ENCODE measurements around the gene CAV2. TPM values are rescaled to one million over a fixed set of nuclear protein-coding genes. Genes with fewer than 3 reads are reported as not detected.

Gene CAV2
- total and polyA plus RNA-seq, 2 of the 13 experiments (the other 11 are each of a cell fraction or from before 2014, with no cell fraction given), result 0.09 to 0.18 TPM

DNA sequence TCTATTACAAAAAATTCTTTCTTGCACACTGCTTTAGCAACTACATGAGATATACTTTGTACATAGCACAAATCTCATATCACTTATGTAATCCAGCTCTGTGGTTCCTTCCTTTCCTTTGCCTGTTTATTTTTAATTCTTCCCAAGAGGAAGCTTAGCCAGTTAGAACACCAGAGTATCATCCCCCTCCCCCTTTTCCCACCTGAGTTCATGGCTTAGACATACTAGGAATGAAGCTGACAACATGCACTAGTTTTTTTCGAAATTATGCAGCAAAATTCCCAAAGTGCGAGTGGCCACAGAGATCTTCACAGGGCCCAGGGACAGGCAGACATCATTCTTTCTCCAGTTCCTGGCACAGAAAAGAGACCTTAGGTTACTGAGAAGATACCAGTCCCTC, 43.1 kb downstream of the CAV2 start (continued):
- TF ChIP-seq, protein P1, sequence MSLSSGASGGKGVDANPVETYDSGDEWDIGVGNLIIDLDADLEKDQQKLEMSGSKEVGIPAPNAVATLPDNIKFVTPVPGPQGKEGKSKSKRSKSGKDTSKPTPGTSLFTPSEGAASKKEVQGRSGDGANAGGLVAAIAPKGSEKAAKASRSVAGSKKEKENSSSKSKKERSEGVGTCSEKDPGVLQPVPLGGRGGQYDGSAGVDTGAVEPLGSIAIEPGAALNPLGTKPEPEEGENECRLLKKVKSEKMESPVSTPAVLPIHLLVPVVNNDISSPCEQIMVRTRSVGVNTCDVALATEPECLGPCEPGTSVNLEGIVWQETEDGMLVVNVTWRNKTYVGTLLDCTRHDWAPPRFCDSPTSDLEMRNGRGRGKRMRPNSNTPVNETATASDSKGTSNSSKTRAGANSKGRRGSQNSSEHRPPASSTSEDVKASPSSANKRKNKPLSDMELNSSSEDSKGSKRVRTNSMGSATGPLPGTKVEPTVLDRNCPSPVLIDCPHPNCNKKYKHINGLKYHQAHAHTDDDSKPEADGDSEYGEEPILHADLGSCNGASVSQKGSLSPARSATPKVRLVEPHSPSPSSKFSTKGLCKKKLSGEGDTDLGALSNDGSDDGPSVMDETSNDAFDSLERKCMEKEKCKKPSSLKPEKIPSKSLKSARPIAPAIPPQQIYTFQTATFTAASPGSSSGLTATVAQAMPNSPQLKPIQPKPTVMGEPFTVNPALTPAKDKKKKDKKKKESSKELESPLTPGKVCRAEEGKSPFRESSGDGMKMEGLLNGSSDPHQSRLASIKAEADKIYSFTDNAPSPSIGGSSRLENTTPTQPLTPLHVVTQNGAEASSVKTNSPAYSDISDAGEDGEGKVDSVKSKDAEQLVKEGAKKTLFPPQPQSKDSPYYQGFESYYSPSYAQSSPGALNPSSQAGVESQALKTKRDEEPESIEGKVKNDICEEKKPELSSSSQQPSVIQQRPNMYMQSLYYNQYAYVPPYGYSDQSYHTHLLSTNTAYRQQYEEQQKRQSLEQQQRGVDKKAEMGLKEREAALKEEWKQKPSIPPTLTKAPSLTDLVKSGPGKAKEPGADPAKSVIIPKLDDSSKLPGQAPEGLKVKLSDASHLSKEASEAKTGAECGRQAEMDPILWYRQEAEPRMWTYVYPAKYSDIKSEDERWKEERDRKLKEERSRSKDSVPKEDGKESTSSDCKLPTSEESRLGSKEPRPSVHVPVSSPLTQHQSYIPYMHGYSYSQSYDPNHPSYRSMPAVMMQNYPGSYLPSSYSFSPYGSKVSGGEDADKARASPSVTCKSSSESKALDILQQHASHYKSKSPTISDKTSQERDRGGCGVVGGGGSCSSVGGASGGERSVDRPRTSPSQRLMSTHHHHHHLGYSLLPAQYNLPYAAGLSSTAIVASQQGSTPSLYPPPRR (CRISPR knock-in tag; IDR thresholded peaks at IDR 0.05; ENCODE audit: borderline replicate concordance), result no peak
- TF ChIP-seq, protein P2, sequence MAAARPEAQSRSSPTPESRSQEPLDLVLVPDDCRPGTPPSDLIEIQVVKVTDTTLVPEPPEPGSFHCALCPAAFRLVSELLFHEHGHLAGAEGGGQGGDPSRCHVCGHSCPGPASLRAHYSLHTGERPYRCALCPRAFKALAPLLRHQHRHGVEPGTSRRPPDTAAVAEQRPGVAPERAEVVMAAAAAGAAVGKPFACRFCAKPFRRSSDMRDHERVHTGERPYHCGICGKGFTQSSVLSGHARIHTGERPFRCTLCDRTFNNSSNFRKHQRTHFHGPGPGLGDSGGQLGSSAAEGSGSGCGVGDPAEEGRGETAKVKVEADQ (CRISPR knock-in tag; IDR thresholded peaks at IDR 0.05; ENCODE audit: borderline replicate concordance), result no peak
- no peak for TF ChIP-seq KLF15 (CRISPR knock-in tag; IDR thresholded peaks at IDR 0.05; ENCODE audit: borderline replicate concordance)
- TF ChIP-seq ZNF333 (CRISPR knock-in tag; IDR thresholded peaks at IDR 0.05; ENCODE audit: borderline replicate concordance), result no peak
- TF ChIP-seq NKX3-1 (CRISPR knock-in tag; IDR thresholded peaks at IDR 0.05), result no peak

DNA sequence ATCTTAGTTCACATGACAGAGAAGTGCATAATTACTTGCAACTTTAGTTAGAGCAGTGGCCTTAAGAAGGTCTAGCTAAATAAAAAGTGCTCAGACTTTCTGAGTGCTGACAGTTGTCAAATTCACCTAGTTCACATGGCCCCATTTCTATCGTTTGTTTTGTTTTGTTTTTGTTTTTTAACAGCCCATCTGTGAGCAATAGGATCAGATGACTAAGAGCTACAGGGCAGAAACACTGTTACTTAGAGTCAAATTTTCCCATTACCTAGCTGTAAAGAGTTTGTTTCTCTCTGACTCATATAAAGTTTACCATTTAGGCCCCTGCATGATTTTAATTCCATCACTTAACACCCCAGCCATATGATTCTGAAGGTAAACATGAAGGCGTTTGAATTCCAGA, 44.1 kb downstream of the CAV2 start:
- H3K9me3 ChIP-seq (ENCODE audit: low read length), result no peaks in the 10 kb centered on the region
- no peak overlapping the region for H3K4me3 ChIP-seq (replicated peaks in 1 of 3; ENCODE audit: insufficient read depth in 1 of 3, low read depth in 2 of 3, low read length in 3 of 3)
- H3K4me2 ChIP-seq (ENCODE audit: low read depth, low read length), result no peak overlapping the region
- H3K36me3 ChIP-seq (replicated peaks in 1 of 2; ENCODE audit: control insufficient read depth in 1 of 2, insufficient read depth in 2 of 2, low read length in 2 of 2), result no peaks in the 10 kb centered on the region
- CTCF ChIA-PET (ENCODE audit: low intra/inter-chr PET ratio, low total read pairs), result no interaction called here
- H2AFZ ChIP-seq (ENCODE audit: low read length), result no peak overlapping the region
- H3K27me3 ChIP-seq (ENCODE audit: control insufficient read depth in 1 of 2, insufficient read depth in 2 of 2, low read length in 2 of 2), result no peaks in the 10 kb centered on the region
- no TSS peak for BruUV-seq (replicated peaks)
- FAIRE-seq (no peak), ATAC-seq (no peak), DNase-seq (ENCODE audit: low spot score) (no peak)
- WGBS (ENCODE audit: low lambda C conversion rate), result 51% methylated on average over 2 of the region's 2 CpGs
- no peaks in the 10 kb centered on the region for H3K79me2 ChIP-seq (ENCODE audit: insufficient read depth, low read length)
- H4K20me1 ChIP-seq (ENCODE audit: insufficient read depth, low read length), result no peaks in the 10 kb centered on the region
- in situ Hi-C loops (cut with HindIII; ENCODE audit: extremely low pct_ligation_motif_present, low pct_unique_long_range_greater_than_20kb) (no loop called here), intact Hi-C loops (cut with micrococcal nuclease; ENCODE audit: unreplicated experiment) (no loop called here)
- H3K27ac ChIP-seq (ENCODE audit: extremely low read length, insufficient read depth, low read length), result no peak overlapping the region
- POLR2A ChIA-PET, result no interaction called here
- H3K9ac ChIP-seq (ENCODE audit: insufficient read depth, low read depth, low read length), result no peak overlapping the region
- H3K4me1 ChIP-seq (ENCODE audit: insufficient read depth, low read length), result no peaks in the 10 kb centered on the region
- no peak for TF ChIP-seq SOX5 (CRISPR knock-in tag; IDR thresholded peaks at IDR 0.05; ENCODE audit: borderline replicate concordance)
- no peak for TF ChIP-seq ZNF460 (CRISPR knock-in tag; IDR thresholded peaks at IDR 0.05; ENCODE audit: borderline replicate concordance)
- no peak for TF ChIP-seq CHCHD3 (CRISPR knock-in tag; IDR thresholded peaks at IDR 0.05)
- TF ChIP-seq, protein P1 (CRISPR knock-in tag; IDR thresholded peaks at IDR 0.05; ENCODE audit: borderline replicate concordance), result no peak
- no peak for TF ChIP-seq RAD21 (CRISPR knock-in tag; IDR thresholded peaks at IDR 0.05)
- TF ChIP-seq, protein P3, sequence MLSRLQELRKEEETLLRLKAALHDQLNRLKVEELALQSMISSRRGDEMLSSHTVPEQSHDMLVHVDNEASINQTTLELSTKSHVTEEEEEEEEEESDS (CRISPR knock-in tag; IDR thresholded peaks at IDR 0.05; ENCODE audit: borderline replicate concordance), result no peak
- no peak for TF ChIP-seq MYNN (CRISPR knock-in tag; IDR thresholded peaks at IDR 0.05; ENCODE audit: low read depth)
- TF ChIP-seq GZF1 (CRISPR knock-in tag; IDR thresholded peaks at IDR 0.05), result no peak
- TF ChIP-seq MEIS2 (CRISPR knock-in tag; IDR thresholded peaks at IDR 0.05), result no peak

Measured in HepG2 (cell line).